Dendritic cell treated with granulocyte-macrophage colony-stimulating factor and Interleukin-4, amounts not matched to agents 40 ng/mL and 50 ng/mL, for 4 days (primary cell): Measurements from ENCODE around the gene APBA2.
"Not testable (repeated sequence)": the region's sequence is repeated elsewhere in the genome, so short reads cannot be mapped to it uniquely, and the experiment has no call there.

Experiments used
- H3K27ac Mint-ChIP-seq: one replicate; pipeline ENCODE4 v1.8.0; 2022; ENCODE audit warnings: mild to moderate bottlenecking, mixed read lengths
- H3K27me3 Mint-ChIP-seq: one replicate; pipeline ENCODE4 v1.8.0; 2022; ENCODE audit warnings: mild to moderate bottlenecking, mixed read lengths
- H3K36me3 Mint-ChIP-seq: one replicate; pipeline ENCODE4 v1.8.0; 2022; ENCODE audit warnings: low read depth, mixed read lengths
- H3K4me1 Mint-ChIP-seq: one replicate; pipeline ENCODE4 v1.8.0; 2022; ENCODE audit warnings: low read depth, mixed read lengths
- H3K4me3 Mint-ChIP-seq: one replicate; pipeline ENCODE4 v1.8.0; 2022; ENCODE audit warnings: mild to moderate bottlenecking, moderate library complexity, mixed read lengths
- H3K9me3 Mint-ChIP-seq: one replicate; pipeline ENCODE4 v1.8.0; 2022; ENCODE audit warnings: mixed read lengths
- intact Hi-C: fragments of 100-400 bp; cut with micrococcal nuclease; formaldehyde crosslinking; loops from one replicate; pipeline ENCODE4 v1.15.0; 2022

Gene APBA2

DNA sequence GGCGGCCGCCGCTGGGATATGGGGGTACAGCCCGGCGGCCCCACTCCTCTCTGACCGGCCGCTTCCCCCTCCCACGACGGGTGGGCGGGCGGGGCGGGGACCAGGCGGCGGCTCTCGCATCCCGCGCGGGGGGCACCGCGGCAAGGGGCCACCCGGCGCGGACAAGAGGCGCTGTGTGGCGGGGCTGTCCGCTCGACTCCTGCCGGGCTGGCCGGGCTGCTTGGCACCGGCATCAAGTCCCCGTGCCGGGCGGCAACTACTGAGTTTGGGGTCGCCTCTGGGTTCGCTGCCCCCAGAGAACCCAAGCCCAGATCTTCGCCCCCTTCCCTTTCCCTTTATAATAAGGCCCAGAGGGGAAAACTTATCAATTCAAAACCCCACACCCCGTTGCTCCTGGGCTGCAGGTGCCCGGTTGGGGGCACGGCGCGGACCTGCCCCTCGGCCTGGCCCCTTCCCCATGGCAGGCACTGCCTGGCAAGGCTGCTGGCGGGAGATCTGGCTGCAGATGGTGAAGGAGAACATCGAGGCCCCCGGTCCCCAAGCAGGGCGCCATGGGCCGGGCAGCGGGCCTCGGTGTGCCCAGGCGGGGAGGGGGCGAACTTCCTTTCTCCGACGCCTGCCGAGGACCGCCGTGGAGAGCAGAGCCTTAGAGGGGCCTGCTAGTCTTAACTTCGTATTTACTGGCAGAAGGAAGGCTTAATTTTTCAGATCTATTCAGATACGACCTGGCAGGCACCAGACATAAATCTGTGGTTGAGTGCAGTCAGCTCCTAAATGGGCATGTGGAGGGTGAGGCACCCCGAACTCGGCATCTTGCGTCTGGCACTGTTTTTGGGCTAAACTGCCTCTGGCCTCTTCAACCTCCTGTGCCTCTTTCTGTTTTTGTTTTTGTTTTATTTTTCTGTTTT is 911 bp downstream of the APBA2 start:
- Mint-ChIP-seq H3K36me3 (no peaks in the 10 kb centered on the region), H3K27me3 (peaks cover 48% of the 10 kb centered on the region), H3K4me1 (no peaks in the 10 kb centered on the region), H3K4me3 (no peak overlapping the region), H3K27ac (no peak overlapping the region), H3K9me3 (no peaks in the 10 kb centered on the region)
- intact Hi-C loops, result no loop called here

DNA sequence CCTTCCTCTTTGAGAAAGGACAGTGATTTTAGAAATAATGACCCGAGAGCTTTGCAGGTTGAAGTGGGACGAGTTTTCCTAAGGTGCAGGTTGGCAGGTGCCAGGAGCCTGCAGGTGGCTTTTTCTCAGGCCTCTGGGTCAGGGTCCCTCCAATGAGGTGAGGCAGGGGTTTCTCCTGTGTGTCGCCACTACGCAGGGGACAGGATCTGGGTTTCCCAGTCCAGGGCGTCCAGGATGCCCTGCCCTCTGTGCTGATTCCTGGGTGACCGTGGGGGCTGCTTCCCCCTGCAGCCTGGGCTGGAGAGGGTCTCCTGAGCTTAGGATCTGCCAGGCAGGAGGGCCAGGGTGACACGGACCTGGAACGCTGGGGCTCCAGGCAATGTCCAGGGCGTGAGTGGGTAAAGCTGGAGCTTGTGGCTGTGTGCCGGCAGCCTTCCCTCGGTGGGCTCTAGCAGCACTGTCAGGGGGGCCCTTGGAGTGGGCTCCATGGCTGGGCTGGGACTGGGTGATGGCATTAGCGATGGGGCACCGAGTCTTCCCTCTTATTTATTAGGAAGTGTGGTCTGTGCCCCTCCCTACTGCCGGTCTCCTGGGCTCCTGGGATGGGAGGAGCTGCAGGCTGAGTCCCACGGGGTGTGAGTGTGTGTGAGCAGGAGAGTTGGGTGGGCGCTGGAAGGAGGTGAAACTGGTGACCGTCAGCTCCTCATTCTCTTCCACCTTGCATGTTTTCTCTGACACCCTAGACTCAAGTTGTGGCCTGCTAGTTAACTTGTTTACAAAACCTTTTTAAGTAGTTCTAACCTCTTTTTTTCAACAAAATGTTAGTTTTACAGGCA is 1.8 kb downstream of the APBA2 start:
- Mint-ChIP-seq H3K4me1 (no peaks in the 10 kb centered on the region), H3K27ac (no peak overlapping the region), H3K36me3 (no peaks in the 10 kb centered on the region), H3K4me3 (no peak overlapping the region), H3K27me3 (peaks cover 48% of the 10 kb centered on the region), H3K9me3 (no peaks in the 10 kb centered on the region)
- intact Hi-C loops, result no loop called here

DNA sequence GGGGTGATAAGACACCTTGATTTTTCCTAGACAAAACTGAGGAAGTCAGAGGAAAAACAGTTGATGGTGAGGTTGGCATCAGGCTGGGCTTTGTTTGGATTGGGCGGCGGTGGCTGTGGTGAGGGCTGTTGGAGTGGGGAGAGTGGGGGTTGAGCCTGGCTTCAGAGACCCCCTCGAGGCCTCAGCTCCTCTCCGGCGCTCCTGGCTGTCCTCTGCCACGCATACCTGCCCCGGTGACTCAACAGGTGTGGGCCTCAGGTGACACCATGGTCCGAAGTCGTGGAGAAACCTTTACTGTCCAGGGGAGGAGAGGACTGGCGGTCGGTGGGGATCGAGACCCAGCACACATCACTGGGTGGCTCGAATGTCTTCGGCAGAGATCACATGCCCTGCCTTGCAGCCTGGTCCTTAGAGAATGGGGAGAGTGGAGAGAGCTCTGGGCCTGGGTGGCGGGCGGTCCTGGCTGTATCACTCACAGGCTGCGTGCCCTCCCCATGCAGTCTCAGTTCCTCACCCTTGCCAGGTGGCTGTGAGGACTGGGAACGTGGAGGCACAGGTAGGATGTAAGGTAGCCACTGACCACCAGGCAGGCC is 2.6 kb downstream of the APBA2 start:
- Mint-ChIP-seq H3K27ac (no peak overlapping the region), H3K36me3 (no peaks in the 10 kb centered on the region), H3K4me1 (no peaks in the 10 kb centered on the region), H3K27me3 (peaks cover 49% of the 10 kb centered on the region), H3K4me3 (no peak overlapping the region), H3K9me3 (no peaks in the 10 kb centered on the region)
- intact Hi-C loops, result no loop called here

DNA sequence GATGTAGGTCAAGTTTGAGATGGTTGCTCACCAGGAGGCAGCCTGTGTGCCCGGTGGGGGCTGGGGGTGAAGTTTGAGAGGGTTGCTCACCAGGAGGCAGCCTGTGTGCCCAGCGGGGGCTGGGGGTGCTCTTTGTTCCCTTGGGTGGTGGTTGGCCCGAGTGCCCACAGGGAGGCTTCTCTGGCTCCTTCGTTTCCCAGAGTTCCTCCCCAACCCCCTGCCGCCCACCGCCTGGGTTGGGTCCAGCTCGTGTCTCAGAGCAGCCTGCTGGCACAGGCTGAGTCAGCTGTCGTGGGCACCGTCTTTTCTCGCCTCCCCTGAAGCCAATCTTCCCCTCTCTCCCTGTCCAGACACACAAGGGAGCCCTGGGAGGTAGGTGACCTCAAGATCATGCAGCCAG is 3.1 kb downstream of the APBA2 start:
- Mint-ChIP-seq H3K36me3 (no peaks in the 10 kb centered on the region), H3K4me3 (no peak overlapping the region), H3K27ac (no peak overlapping the region), H3K4me1 (no peaks in the 10 kb centered on the region), H3K27me3 (peaks cover 50% of the 10 kb centered on the region), H3K9me3 (no peaks in the 10 kb centered on the region)
- intact Hi-C loops, result no loop called here

DNA sequence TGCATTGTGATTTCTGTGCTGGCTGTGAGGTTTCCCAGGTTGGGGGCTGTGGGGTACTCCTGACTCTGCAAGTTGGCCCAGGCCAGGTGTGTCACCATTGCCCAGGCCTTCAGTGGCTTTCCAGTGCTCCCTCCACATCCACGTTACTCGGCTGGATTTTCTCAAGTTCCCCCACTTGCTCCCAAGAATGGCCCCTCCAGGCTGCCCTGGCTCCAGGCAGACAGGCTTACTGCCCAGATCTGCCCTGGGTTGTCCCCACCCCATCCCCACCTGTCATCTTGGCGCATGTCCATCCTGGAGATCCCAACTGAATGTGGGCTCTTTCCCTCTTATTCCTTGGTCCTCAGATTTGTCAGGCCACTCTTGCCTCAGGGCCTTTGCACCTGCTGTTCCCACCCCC is 3.6 kb downstream of the APBA2 start:
- Mint-ChIP-seq H3K27ac (no peak overlapping the region), H3K27me3 (peaks cover 46% of the 10 kb centered on the region), H3K36me3 (no peaks in the 10 kb centered on the region), H3K9me3 (no peaks in the 10 kb centered on the region), H3K4me3 (no peak overlapping the region), H3K4me1 (no peaks in the 10 kb centered on the region)
- intact Hi-C loops, result no loop called here

DNA sequence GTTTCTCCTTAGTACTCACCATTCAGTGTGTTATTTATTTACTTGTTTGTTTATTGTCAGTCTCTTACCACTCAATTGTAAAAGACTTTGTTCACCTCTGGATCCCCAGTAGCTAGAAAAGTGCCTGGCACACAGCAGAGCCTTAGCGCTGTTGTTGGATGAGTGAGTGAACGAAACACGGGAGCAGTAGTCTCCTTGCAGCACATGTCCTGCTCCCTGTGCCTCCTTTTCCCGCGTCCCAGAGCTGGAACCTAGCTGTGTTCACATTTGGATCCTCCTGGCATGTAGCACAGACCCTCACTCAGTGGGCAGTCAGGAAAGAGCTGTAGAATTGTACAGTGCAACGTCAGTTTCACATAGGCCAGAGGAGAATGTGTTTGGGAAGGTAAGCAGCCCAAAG is 4.1 kb downstream of the APBA2 start:
- H3K27ac Mint-ChIP-seq, H3K4me1 Mint-ChIP-seq, H3K36me3 Mint-ChIP-seq, intact Hi-C loops, H3K4me3 Mint-ChIP-seq, H3K9me3 Mint-ChIP-seq: not testable (repeated sequence)
- H3K27me3 Mint-ChIP-seq, result peaks cover 41% of the 10 kb centered on the region

DNA sequence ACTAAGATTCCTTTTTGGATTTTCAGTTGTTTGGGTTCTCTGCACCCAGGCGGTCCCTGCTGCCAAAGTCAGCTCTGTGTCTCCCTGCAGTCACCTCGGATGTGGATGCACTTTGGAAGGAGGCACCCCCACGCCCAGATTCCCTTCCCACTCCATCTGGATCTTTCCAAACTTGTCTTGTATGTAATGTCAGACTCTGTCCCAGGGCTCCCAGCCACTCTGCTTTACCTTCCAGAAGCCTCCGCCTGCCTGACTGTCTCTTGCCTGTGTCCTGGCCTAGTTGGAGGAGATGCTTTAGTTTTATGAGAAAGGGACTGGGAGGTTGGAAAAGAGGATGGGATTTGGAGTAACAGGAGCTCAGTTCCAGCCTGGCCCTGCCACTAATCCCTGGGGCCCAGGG is 4.5 kb downstream of the APBA2 start:
- peaks cover 37% of the 10 kb centered on the region for H3K27me3 Mint-ChIP-seq
- H3K4me1 Mint-ChIP-seq, H3K9me3 Mint-ChIP-seq, H3K36me3 Mint-ChIP-seq, intact Hi-C loops, H3K4me3 Mint-ChIP-seq, H3K27ac Mint-ChIP-seq: not testable (repeated sequence)

DNA sequence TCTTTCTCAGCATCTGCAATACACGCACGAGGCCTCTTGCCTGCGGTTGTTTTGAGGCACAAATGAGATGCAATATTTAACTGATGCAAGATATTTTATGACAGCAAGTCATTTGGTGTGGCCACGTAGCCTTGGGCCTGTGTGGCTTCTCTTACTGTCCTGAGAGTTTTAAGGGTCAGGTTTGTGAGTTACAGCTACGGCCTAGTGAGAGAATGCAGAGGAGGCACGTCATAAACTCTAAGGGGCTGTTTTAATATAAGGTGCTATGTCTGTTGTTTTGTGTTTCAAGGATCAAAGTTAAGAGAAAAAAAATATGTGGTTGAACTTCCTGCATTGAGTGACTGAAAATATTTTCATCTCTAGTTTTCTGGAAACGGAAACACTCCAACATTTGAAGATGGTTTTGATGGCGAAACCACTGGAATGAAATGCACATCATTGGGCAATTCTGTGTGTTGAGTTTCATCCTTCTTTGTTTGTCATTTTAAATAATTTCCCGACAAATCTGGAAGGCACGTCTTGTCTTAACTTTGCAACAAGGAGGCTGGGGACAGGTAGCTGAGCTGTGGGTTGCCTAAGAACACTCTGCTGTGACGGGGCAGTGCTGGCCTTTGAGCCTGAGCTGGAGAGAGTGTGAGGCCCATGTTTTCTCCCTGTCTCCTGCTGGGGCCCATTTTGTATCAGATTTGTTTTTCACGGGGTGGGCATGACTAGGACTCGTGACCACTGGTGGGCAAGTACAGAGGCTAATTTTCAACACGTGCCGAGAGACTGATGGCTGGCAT is 5.1 kb downstream of the APBA2 start:
- Mint-ChIP-seq H3K4me3 (no peak overlapping the region), H3K36me3 (no peaks in the 10 kb centered on the region), H3K27ac (no peak overlapping the region), H3K4me1 (no peaks in the 10 kb centered on the region), H3K27me3 (peaks cover 33% of the 10 kb centered on the region), H3K9me3 (no peaks in the 10 kb centered on the region)
- intact Hi-C loops, result no loop called here

DNA sequence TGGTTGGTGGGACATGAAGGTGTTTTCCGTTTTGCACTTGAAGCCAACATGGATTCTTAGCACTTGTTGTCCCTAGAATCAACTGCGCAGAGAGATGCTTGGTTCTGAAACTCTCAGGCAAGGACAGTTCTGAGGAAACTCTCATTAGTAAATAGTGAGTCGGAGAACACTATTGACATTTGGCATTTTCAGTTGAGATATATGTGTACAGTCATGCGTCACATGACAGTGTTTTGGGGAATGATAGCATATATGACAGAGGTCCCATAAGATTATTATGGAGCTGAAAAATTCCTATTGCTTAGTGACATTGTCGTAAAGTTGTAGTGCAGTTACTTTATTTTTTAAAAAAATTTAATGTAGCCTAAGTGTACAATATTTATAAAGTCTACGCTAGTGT is 5.8 kb downstream of the APBA2 start:
- H3K9me3 Mint-ChIP-seq, result no peaks in the 10 kb centered on the region
- intact Hi-C loops, result no loop called here
- no peaks in the 10 kb centered on the region for H3K36me3 Mint-ChIP-seq
- H3K27ac Mint-ChIP-seq, result no peak overlapping the region
- no peaks in the 10 kb centered on the region for H3K4me1 Mint-ChIP-seq
- H3K27me3 Mint-ChIP-seq, result peaks cover 32% of the 10 kb centered on the region
- H3K4me3 Mint-ChIP-seq, result no peak overlapping the region

DNA sequence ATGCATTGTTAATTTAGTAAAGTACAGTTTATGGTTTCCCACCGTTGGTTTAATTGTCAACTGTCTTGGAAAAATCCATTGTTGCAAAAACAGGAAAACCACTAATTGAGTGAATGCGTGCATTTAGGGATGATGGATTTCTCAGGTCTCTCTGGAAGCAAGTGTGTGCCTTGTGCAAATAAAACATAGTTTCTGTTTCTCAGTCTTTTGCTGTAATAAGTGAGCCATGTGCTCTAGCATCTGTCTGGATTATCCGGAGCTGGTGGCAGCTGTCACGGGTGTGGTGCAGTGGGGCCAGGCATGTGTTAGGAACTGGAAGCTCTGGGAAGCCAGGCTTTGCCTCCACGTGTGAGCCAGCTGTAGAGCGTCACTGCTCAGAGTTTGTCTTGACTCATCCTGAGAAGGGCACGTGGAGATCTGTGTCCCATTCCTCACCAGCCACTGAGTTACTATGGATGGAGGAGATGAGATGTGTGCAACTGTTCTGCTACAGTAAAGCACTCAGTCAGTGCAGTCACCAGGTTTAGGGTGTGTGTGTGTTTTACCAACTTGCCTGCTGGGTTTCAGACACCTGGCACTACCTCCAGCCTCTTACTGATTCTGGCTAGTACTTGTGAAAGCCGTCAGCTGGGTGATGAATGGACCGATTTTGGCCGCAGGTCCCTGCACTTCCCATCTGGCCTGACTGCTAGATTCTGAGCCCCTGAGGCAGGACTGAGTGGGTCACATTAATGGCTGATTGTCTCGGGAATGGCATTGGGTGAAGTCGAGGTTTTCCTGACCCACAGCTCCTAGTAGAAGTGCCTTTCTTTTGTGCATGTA is 7.2 kb downstream of the APBA2 start:
- H3K4me1 Mint-ChIP-seq, result no peaks in the 10 kb centered on the region
- intact Hi-C loops, result no loop called here
- no peaks in the 10 kb centered on the region for H3K9me3 Mint-ChIP-seq
- H3K27ac Mint-ChIP-seq, result no peak overlapping the region
- H3K27me3 Mint-ChIP-seq, result peaks cover 17% of the 10 kb centered on the region
- no peaks in the 10 kb centered on the region for H3K36me3 Mint-ChIP-seq
- H3K4me3 Mint-ChIP-seq, result no peak overlapping the region

DNA sequence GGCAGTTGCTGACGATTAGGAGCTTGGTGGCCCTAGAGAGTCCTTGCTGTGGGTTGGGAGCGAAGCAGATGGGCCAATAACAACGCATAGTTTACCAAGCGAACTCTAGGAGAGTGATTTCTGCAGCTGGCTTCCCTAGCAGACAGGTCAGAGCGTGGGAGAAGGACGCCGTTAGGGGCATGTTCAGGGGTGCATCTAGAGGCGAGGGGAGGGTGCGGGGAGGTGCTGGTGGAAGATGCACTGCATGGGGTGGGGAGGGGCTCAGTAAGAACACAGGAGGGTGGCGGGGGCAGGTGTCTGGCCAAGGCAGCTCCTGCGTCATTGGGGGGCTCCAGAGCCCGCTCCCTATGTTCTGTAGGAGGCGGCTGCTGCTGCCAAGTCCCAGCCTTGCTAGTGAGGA is 8.9 kb downstream of the APBA2 start:
- H3K4me1 Mint-ChIP-seq, result no peaks in the 10 kb centered on the region
- no peak overlapping the region for H3K27ac Mint-ChIP-seq
- intact Hi-C loops, result no loop called here
- peaks cover 7% of the 10 kb centered on the region for H3K27me3 Mint-ChIP-seq
- no peaks in the 10 kb centered on the region for H3K9me3 Mint-ChIP-seq
- H3K4me3 Mint-ChIP-seq, result no peak overlapping the region
- H3K36me3 Mint-ChIP-seq, result no peaks in the 10 kb centered on the region

DNA sequence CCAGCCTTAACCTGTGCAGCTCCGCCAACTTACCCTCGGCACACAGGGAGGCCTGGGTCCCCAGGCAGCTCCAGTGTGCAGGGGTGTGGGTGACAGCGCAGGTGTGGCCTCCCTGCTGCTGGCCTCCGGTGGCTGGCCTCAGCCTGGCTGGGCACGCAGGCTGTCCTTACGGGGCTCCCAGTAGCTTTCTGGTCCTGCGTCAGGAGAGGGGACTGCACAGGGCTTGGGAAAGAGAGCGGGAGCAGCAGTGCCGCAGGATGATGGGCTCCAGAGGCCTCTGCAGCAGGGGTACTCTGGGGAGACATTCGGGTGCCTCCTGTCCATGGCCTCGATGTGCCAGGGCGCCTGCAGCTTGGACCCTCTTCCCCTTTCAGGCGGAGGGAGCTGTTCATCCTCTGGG is 9.4 kb downstream of the APBA2 start:
- Mint-ChIP-seq H3K27me3 (peaks cover 7% of the 10 kb centered on the region), H3K36me3 (no peaks in the 10 kb centered on the region), H3K27ac (no peak overlapping the region), H3K4me3 (no peak overlapping the region), H3K9me3 (no peaks in the 10 kb centered on the region), H3K4me1 (no peaks in the 10 kb centered on the region)
- intact Hi-C loops, result no loop called here

DNA sequence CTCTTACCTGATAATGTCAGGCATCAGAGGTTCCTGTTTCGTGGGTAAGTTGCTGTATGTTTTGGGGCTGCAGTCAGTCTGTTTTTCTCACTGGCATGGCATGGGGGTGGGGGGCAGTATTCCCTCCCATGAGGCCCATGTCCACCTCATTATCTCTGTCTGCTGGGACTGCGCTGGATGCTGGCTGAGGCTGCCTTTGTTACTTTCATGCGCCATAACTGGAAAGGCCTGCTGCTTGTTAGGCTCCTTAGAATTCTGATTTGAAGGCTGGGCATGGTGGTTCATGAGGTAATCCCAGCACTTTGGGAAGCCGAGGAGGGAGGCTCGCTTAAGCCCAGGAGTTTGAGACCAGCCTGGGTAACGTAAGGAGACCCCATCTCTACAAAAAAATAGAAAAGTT is 9.8 kb downstream of the APBA2 start:
- no peak overlapping the region for H3K4me3 Mint-ChIP-seq
- no peaks in the 10 kb centered on the region for H3K4me1 Mint-ChIP-seq
- intact Hi-C loops, result no loop called here
- no peak overlapping the region for H3K27ac Mint-ChIP-seq
- H3K36me3 Mint-ChIP-seq, result no peaks in the 10 kb centered on the region
- H3K27me3 Mint-ChIP-seq, result peaks cover 7% of the 10 kb centered on the region
- H3K9me3 Mint-ChIP-seq, result no peaks in the 10 kb centered on the region
